HuH-7.5 (cell line): Measurements from ENCODE around the gene MAFB.

ENCODE experiments used
- DNase-seq: peaks from one replicate; pipeline ENCODE4 v3.0.0; 2011; ENCODE audit warnings: low spot score

MAFB gene

DNA sequence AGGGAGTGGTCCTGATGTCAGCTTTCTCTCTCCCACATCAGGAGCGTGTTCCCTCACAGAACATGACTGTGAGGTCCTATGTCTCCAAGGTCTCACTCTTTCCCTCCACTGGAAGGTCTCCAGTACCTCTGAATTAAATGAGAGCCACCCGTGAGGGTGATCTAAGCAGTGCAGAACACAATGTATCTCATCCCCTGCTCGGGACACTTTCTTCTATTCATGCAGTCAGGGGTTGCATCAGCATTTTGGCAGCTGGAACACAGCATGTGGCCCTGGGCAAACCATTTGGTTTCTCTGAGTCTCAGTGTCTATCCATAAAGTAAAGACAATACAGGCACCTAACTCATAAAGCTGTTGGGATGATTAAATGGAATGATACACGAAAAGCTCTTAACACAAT is 34.2 kb downstream of the MAFB start:
- no peak for DNase-seq

DNA sequence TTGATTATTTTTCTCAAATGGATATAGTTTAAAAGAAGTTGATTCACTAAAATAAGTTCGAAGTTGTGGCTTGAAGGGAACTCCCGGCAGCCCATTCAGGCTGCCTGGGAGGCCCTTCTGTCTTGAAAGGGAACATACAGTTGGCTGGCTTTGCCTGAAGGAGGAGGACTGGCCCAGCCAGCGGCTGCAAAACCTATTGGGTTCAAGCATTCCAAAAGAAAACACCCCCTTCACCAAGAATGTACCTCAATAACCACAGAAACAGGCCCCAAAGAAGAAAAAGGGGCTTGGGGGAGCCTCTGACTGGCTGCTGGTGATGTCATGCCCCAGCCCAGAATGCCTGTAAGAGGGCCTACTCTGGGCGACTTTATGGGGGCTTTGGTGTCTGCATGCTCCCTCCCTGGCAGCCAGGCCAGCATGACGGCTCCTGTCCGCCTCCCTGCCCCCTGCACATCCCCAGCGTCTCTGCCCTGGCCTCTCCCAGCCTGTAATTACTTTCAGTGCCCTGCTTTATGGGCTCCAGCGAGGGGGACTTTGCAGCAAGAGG is 36.5 kb downstream of the MAFB start:
- no peak for DNase-seq

- no peak for DNase-seq
Observed at GRCh38 chr20:40651151-40651550, 37.9 kb downstream of the MAFB start.

- no peak for DNase-seq
Observed at GRCh38 chr20:40650707-40651106, 38.3 kb downstream of the MAFB start.

DNA sequence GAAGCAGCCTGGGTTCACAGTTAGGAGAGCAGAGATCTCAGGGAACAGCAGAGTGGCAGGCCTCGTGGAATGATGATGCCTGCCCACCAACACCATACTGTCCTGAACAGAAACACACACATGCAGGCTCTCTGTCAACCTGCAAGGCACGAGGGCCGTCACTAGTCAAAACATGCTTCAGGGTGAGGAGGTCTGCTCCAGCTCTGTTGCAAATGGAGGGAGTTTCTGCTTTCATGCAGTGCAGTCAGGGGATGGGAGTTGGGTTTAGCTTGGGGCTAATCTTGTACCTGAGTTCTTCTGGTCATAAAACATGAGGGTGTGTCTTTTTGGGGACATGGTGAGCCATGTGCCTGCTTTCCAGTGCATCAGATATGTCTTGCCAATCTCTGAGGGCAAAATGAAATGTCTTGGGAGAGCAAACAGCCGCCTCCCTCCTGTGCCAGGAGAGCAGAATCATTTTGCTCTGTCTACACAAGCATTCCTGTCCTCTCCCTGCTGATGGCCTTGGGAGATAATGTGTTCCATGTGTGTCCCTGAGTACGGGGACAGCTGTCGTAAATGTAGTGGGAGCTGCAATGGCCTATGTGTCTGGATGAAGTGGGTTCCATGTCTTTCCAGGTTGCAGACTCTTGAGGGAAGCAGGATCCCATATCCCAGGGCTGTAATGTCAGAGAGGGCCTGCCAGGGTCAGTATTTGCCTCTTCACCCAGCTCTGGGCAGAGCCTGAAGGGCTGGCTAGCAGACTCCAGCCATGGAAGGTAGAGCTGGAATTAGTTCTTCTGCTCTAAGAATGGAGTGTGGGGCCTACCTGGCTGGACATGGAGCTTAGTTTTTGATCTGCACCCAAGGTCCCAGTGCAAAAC is 40.6 kb downstream of the MAFB start:
- DNase-seq, result peak; percentile 57

DNA sequence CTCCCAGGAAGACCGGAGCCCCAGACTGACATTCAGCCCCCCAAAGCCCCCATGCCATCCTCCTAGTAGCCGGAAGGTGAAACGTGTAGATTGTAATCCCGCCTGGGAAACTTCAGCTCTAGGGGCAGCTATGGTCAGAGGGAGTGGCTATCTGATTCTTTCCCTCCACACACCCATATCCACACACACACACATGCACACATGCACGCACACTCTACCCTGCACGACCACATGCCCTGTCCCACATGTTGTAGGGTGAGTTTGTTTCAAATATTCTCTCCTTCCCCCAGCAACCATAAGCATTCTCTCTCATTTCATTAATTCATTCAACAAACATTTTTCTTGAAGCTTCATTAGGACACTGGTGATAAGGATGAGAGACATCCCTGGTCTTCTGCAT is 42.2 kb downstream of the MAFB start:
- DNase-seq, result no peak

- no peak for DNase-seq
Observed at GRCh38 chr20:40646361-40646760, 42.7 kb downstream of the MAFB start.

- no peak for DNase-seq
Observed at GRCh38 chr20:40644863-40645262, 44.2 kb downstream of the MAFB start.

DNA sequence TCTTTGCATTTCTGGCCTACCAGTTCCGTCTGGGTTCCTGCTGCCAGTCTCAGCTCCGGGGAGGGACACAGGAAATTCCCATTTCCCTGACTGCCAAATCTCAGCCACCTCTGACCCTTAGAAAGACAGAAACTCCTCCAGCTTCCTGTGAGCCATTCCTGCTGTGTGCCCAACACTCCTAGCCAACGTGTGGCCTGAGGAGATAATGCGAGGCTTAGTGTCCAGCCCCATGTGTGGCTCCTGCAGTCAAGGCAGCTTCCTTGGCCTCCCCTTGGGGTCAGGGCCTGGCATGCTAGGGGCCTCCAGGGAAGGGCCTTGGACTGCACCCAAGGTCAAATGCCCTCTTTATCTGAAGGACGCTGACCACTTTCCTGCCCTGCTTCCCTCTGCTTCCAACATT is 45.1 kb downstream of the MAFB start:
- no peak for DNase-seq

DNA sequence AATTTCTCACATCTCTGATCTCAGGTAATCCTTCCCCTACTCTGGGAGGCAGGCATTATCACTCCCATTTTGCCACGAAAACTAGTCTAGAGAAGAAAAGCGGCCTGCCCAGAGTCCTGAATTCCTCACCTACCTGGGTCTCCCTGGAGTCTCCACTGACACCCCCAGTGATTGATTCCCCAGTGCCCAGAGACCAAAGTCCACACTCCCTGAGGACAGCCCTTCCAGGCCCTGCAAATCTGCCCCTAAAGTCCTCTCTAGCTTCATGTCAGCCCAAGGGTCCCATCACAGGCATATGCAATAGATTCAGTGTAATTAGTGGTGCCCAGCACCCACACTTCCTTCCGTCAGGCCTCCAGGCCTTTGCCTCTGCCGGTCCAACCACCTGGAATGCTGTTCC is 47.2 kb downstream of the MAFB start:
- DNase-seq, result no peak

DNA sequence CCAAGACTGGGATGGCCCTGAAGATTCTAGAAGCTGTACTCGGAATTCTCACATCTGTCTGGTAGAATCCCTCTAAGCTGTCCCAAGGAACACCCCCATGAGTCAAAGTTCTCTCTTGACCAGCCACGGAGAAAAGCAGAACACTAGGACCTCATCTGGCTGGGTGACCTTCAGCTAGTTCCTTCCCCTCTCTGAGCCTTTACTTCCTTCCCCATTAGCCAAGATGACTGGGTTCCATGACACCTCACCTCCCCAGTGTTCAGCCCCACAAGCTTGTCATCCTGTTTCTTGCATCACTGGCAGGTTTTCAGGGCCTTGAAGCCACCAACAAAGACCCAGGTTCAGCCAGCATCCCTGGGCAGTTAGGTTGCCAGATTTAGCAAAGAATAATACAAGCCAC is 47.8 kb downstream of the MAFB start:
- no peak for DNase-seq

GRCh38 chr20:40640667-40641066 is 48.4 kb downstream of the MAFB start:
- DNase-seq, result no peak

DNA sequence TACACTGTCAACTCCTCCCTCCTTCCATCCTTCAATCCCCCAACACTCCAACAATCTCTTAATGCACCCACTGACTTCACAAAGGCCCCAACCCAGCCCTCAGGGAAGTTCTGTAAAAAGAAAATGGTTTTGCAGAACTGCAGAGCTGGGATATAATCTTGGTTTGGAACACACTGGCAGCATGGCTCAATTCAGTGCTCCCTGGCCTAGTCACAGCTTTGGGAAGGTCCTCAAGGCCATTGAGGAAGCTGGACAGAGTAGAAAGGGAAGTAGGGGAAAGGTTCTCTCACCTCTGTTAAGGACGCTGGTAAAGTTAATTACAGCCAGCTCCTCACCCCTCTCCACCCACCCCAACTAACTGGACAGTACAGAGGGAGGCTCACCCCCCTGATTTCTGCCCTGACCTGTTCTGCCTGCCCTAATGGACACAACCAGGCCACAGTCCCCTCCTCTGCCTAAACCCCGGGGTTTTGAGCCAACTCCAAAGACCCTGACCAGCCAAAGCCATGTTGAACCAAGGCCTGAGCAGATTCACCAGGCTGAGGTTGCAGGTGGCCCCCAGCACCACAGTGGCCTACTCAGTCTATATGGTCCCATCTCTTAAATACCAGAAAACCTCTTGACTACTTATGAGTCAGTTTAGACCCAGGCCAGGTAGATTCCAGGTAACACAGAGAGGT is 49.2 kb downstream of the MAFB start:
- DNase-seq, result no peak

- no peak for DNase-seq
Observed at GRCh38 chr20:40639132-40639531, 49.9 kb downstream of the MAFB start.

GRCh38 chr20:40638414-40638813 is 50.6 kb downstream of the MAFB start:
- DNase-seq, result no peak

GRCh38 chr20:40637176-40637575 is 51.9 kb downstream of the MAFB start:
- DNase-seq, result no peak

- no peak for DNase-seq
Observed at GRCh38 chr20:40636486-40636885, 52.5 kb downstream of the MAFB start.

GRCh38 chr20:40635971-40636370 is 53.1 kb downstream of the MAFB start:
- no peak for DNase-seq
